CD4-positive, alpha-beta T cell treated with Interleukin-15 for 1 hour (primary cell): ENCODE measurements around the gene CFL1.
A peak's percentile ranks its signal among the peaks of the same experiment; 100 is the strongest.
"Not testable (repeated sequence)": the region's sequence is repeated elsewhere in the genome, so short reads cannot be mapped to it uniquely, and the experiment has no call there.

Experiments
- DNase-seq: peaks from one replicate; pipeline ENCODE4 v3.0.0-alpha.2; 2020

CFL1 gene

GRCh38 chr11:65857853-65858680 lies at the start of gene CFL1:
TSS of gene CFL1 (minus strand) at chr11:65858180. CDS start at chr11:65858099, 81 bp downstream.
- DNase-seq, result peak; percentile 98

DNA sequence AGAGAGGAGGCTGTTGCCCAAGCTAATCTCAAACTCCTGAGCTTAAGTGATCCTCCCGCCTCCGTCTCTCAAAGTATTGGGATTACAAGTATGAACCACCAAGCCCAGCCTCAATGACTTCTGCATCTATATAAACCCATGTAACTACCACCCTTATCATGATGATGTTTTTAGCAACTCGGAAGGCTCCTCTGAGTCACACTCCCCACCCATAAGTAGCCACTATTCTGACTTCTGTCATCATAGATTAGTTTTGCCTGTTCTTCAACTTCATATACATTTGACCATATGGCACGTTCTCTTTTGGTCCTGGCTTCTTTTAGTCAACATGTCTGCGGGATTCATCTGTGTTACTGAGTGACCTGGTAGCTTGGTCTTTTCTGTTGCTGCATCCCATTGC lies 48.6 kb upstream of the CFL1 start:
- DNase-seq, result no peak

DNA sequence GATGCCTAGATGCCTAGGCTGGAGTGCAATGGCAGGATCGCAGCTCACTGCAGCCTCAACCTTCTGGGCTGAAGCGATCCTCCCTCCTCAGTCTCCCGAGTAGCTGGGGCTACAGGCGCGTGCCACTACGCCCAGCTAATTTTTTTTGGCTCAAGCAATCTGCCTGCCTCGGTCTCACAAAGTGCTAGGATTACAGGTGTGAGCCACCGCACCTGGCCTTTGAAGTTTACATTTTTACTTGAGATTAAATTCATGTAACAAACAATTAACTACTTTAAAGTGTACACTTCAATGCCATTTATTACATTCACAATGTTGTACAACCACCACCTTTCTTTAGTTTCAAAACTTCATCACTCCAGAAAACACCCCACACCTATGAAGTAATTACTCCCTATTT lies 45.7 kb upstream of the CFL1 start:
- no peak for DNase-seq

DNA sequence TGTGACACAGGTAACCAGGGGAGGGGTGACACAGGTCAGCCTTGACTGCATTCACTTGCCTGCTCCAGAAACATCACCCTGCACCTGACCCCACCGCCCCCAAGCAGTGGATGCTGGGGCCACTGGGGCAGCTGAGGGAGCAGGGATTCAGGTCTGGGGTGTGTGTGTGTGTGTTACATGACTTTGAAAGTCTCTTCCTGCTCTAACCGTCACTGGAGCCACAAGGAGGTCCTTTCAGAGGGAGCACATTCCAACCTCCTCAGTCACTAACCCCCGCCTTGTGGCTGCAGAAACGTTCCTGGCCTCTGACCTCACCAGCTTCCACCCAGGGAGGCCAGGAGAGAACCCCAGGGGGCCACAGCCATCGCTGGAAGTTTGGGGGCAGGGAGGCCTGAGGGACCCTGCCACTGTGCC lies 45.1 kb upstream of the CFL1 start:
- no peak for DNase-seq

DNA sequence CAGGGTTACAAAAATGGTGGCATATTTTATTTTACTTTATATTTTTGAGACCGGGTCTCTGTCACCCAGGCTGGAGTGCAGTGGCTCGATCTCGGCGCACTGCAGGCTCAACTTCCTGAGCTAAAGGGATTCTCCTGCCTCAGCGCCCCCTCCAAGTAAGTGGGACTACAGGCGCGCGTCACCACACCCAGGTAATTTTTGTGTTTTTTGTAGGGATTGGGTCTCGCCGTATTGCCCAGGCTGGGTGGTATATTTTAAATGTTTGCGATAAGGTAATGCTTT lies 42.9 kb upstream of the CFL1 start:
- no peak for DNase-seq

DNA sequence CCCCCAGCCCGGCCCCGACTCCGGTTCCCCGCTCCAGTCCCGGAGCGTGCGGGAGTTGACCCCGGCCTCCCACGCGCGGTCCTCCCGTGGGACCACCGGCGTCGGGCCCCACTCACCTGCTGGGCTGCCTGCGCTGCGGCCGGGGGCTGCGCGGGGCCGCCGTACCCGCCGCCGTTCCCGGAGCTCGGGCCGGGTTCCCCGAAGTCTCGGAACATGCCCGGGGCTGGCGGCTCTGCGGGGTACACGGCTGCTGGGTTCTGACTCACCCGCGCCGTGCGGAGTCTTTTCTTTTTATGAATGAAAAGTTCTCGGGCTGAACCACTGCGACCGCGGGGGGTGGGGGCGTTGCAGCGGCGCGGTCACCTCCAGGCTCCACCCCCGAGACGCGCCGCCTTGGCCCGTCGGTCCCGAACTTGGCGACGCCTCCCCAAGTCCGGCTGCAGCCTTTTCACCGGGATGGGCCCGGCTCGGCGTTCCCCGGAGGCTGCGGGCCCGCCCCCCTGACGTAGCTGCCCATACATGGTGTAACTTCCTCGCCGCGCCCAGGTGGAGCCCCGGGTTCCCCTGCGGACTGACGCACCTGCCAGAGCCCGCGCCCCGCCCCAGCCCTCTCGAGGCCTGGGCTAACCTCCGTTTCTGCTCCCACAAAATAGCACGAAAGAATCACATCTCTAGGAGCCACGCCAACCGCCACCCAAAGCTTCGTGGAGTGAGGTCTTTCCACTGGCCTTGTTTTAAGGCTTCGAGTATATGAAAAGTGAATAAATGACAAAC lies 42.3 kb upstream of the CFL1 start, which contains the start of gene FOSL1:
FOSL1 (minus strand) TSS at position 264 of the 774 bp plus-strand sequence; CDS start at position 215, 49 bp downstream.
- DNase-seq, result peak; percentile 98

- DNase-seq, result peak; percentile 66
Observed at GRCh38 chr11:65899356-65900124, 41.6 kb upstream of the CFL1 start.

DNA sequence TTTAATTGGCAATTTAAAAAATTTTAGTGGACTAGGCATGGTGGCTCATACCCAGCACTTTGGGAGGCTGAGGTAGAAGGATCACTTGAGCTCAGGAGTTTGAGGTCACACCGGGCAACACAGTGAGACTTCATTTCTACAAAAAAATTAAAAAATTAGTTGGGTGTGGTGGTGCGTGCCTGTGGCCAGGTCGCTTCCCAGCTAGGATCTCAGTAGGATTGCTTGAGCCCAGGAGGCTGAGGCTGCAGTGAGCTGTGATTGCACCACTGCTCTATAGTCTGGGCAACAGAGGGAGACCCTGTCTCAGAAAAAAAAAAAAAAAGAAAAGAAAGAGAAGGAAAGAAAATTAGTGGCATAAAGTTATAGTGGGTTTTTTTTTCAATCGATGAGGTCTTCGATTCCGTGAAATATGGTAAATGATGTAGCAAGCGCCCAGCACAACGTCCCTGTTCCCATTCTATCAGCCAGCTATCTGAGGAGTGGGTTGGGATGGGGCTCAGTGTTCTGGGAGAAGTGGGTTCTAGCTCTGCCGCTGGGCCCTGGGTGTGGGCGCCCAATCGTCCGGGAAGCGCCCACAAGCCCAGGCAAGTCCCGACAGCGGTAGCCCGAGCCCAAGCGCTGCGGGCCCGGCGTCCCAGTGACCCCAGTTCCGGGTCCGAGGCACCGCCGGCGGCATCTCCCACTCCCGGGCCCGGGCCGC lies 40.8 kb upstream of the CFL1 start:
- DNase-seq, result no peak

DNA sequence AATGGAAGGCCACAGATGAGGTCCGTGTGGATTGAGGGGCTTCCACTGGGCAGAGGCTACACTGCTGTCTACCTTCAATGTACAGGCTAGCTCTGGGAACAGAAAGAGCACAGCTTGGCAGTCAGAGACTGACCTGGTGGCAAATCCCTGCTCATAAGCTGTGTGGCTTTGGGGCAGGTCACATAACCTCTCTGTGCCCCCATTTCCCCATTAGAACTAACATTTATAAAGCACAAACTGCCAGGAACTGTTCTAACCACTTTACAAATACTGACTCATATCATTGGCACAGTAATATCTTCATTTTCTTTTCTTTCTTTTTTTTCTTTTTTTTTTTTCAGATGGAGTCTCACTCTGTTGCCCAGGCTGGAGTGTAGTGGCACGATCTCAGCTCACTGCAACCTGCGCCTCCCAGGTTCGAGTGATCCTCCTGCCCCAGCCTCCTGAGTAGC lies 39.1 kb upstream of the CFL1 start:
- DNase-seq, result no peak

DNA sequence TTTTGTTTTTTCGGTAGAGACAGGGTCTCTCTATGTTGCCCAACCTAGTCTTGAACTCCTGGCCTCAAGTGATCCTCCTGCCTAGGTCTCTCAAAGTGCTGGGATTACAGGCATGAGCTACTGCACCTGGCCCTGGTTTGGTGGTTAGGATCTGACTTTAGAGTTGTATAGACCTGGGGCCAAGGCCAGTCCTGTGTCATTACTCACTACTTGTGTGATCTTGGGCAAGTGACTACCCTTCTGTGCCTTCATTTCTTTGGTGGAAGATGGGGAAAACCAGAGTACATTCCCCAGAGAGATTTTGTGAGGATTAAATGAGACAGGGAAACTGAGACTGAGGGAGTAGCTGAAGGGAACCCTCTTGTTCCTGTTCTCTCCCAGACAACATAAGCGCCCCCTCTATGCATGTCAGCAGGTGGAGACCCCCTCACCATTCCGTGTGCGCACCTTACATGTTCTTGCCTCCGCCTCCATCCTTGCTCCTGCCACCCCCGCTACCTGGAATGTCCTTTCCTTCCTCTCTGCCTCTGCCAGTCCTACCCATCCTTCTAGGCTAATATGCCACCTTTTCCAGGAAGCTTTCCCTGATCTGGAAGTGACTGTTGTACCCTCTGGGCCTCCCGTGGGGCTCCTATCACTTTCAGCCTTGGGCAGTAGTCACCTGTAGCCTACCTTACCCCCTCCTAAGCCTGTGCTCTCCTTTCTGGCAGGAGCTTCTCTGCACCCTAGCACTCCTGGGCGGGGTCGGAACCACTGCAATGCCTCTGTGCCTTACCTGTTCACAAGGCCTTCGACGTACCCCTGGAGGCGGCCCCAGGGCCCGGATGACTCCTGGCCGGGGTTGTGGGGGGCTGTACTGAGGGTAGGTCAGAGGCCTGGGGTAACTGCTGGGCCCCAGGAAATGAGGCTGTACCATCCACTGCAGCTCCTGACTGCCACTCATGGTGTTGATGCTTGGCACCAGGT lies 38.3 kb upstream of the CFL1 start:
- no peak for DNase-seq

DNA sequence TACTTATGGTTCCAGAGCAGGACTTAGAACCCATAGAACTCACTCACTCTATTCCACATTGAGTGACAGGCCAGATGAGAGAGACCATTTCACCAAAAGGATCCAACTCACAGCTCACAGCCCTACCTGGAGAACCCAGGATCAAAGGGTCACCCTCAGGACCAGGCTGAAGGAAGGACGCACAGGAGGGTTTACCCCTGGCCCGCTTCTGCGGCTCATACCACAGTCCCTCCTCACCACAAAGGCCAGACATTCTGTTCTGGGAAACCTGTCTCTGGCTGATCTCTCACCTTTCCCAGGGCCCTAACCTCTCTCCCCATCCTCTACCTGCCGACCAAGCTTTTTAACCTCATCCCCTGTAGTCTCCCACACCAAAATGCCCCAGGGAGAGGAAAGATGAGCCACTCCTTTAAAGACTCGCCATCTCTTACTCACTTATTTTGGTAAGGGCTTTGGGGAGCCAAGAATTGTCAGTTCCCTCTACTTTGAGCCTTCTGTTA lies 37.6 kb upstream of the CFL1 start:
- DNase-seq, result no peak

DNA sequence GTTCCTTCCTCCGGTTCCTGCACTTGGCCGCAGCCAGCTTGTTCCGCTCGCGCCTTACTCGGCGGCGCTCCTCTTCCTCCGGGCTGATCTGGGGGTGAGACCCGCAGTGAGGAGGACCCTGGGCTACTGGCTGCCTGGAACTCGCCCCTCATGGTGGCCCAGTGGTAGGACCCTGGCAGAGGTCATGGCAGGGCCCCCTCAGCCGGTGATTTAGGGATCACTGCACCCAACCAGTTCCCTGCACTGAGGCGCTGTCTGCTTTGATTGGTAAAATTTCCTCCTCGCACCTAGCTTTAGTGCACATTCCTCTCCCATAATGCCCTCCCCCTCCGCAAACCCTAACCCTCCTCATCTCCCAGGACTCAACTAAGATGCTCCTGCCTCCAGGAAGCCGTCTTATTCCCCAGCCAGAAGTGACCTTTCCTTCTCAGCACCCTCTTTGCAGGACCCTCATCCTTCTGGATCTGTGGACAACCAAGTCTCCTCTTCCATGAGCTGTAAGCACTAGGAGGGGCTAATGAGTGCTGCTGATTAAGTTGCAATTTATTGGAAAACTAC lies 36.1 kb upstream of the CFL1 start:
- peak; percentile 53 for DNase-seq

DNA sequence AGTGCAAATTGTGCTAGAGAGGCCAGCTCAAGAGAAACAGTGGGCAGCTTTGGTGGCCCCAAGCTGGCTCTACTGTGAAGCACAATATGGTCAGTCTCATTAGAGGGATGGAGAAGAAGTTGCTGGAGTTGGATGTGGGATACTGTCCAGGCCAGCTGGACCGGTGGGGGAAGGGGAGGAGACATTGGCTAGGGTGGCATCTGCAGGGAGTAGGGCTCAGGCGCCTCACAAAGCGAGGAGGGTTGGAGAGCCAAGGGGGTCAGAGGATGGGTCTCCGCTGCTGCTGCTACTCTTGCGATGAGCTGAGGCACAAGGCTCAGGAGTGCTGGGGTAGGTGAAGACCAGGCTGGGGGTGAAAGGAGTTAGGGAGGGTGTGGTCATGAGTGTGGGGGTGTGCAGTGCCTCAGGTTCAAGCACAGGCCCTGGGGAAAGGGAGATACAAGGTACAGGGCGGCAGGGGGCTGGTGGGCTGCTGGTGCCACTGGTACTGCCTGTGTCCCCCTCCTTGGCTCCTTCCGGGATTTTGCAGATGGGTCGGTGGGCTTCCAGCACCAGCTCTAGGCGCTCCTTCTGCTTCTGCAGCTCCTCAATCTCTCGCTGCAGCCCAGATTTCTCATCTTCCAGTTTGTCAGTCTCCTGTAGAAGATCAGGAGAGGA lies 34.8 kb upstream of the CFL1 start:
- DNase-seq, result no peak

DNA sequence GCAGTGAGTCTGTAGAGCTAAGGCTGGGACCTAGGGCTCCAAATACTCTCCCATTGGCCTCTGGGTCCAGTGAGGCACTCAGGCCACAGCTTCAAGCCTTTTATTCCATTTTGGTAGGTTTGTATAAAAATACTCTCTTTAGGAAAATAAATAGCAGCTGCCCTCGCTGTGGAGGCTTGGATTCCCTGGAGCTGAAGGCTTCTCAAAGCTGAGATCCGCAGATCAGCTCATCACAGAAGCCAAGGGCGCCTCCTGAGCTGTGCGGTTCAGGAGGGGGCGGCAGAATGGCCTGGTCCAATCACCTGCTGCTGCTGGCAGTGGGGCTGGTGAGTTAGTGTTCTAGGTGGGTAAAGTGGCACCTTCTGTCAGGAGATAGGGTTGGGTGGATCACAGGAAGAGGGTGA lies 34.2 kb upstream of the CFL1 start:
- DNase-seq, result not testable (repeated sequence)

- DNase-seq, result no peak
Observed at GRCh38 chr11:65891219-65892136, 33.5 kb upstream of the CFL1 start.

DNA sequence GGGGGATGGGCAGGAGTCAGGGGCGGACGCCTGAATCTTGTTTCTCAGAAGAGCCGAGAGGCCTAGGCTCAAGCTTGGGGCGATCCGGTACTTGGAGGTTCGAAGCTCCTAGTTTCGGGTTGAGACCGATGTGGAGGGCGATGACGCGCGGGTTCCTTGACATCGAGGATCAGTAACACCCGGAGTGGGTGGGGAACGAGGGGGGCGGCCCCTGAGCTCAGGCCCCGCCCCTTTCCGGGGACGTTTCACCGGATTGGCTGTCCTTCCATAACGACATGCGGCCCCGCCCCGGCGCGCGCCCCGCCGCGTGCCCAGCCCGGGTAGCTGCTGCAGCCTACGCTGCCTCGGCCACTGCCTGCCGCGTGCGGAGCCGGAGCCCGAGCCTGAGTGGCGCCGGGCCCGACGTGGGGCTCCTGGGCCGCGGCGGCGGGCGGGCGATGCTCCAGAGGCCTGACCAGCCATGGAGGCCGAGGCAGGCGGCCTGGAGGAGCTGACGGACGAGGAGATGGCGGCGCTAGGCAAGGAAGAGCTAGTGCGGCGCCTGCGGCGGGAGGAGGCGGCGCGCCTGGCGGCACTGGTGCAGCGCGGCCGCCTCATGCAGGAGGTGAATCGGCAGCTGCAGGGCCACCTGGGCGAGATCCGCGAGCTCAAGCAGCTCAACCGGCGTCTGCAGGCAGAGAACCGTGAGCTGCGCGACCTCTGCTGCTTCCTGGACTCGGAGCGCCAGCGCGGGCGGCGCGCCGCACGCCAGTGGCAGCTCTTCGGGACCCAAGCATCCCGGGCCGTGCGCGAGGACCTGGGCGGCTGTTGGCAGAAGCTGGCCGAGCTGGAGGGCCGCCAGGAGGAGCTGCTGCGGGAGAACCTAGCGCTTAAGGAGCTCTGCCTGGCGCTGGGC lies 32.6 kb upstream of the CFL1 start, which contains the start of gene CCDC85B:
CCDC85B (plus strand) TSS at position 350 of the 895 bp plus-strand sequence; CDS start at position 461, 111 bp downstream.
- DNase-seq, result peak; percentile 98

DNA sequence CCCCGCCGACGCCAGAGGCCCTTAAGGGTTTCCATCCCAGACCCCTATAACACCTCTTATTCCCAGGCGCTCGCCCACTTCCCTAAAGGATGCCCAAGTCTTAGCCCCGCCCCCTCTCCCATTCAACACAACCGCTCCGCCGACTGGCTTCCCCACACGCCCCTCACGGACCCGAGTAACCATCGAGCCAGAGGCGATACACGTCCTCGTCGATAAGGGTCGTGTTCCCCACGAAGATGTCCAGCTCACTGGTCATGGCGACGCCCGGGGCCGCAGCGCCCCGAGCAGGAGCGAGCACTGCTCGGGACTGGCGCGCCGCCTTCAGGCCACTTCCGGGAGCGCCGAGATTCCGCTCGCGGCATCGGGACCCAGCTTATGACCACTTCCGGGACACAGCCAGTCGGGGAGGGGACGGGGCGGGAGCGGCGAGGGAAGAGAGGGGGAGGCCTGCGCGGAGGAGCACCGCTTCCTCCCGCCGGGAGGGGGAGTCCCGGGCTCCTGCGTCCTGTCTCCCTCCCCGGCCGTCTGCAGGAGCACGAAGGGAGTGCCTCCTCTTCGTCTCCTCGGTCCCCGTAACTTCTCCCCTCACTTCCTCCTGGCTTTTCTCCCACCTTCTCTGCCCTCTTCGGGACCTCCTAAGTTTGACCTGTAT lies 30.3 kb upstream of the CFL1 start, which contains the start of gene FIBP:
FIBP (minus strand) TSS at position 309 of the 652 bp plus-strand sequence; CDS start at position 256, 53 bp downstream.
- DNase-seq, result peak; percentile 96
